ENCODE data around the gene USP20. TPM values are rescaled to one million over a fixed set of nuclear protein-coding genes. Genes with fewer than 3 reads are reported as not detected.

Gene USP20
- total and polyA plus RNA-seq, 12 donors, result 8.3 to 73.4 (median 34.5) TPM

GRCh38 chr9:129902740-129903134, 67.5 kb downstream of the USP20 start:
- 90 to 94% (median 93%) methylated on average over 8 of the region's 8 CpGs for WGBS, 4 donors
- no peak overlapping the region for H3K27ac ChIP-seq
- no peak for TF ChIP-seq POLR2A (IDR thresholded peaks at IDR 0.05)
- TF ChIP-seq, protein P1, sequence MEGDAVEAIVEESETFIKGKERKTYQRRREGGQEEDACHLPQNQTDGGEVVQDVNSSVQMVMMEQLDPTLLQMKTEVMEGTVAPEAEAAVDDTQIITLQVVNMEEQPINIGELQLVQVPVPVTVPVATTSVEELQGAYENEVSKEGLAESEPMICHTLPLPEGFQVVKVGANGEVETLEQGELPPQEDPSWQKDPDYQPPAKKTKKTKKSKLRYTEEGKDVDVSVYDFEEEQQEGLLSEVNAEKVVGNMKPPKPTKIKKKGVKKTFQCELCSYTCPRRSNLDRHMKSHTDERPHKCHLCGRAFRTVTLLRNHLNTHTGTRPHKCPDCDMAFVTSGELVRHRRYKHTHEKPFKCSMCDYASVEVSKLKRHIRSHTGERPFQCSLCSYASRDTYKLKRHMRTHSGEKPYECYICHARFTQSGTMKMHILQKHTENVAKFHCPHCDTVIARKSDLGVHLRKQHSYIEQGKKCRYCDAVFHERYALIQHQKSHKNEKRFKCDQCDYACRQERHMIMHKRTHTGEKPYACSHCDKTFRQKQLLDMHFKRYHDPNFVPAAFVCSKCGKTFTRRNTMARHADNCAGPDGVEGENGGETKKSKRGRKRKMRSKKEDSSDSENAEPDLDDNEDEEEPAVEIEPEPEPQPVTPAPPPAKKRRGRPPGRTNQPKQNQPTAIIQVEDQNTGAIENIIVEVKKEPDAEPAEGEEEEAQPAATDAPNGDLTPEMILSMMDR (IDR thresholded peaks at IDR 0.05), result no peak
- intact Hi-C loops (cut with DNase I), result no loop called here
- no peak overlapping the region for H3K4me3 ChIP-seq
- no peaks in the 10 kb centered on the region for H3K27me3 ChIP-seq
- peaks cover 0 to 17% of the 10 kb centered on the region in 2 donors for H3K36me3 ChIP-seq (replicated peaks in 1 of 2)
- H3K4me1 ChIP-seq (replicated peaks in 1 of 2), result no peaks in the 10 kb centered on the region
- no peaks in the 10 kb centered on the region for H3K9me3 ChIP-seq (replicated peaks in 1 of 3)
- DNase-seq, result no peak

GRCh38 chr9:129904734-129905133, 69.5 kb downstream of the USP20 start:
- H3K9me3 ChIP-seq (replicated peaks in 1 of 3), result no peaks in the 10 kb centered on the region
- H3K27me3 ChIP-seq, result no peaks in the 10 kb centered on the region
- intact Hi-C loops (cut with DNase I), result no loop called here
- WGBS, 4 donors, result 95 to 98% (median 97%) methylated on average over 4 of the region's 4 CpGs
- no peak overlapping the region for H3K4me3 ChIP-seq
- H3K4me1 ChIP-seq (replicated peaks in 1 of 2), result no peaks in the 10 kb centered on the region
- TF ChIP-seq, protein P1 (IDR thresholded peaks at IDR 0.05), result no peak
- no peak for TF ChIP-seq POLR2A (IDR thresholded peaks at IDR 0.05)
- no peak for DNase-seq
- H3K36me3 ChIP-seq (replicated peaks in 1 of 2), result peaks cover 0 to 11% of the 10 kb centered on the region in 2 donors
- H3K27ac ChIP-seq, result no peak overlapping the region

GRCh38 chr9:129906298-129906697, 71.0 kb downstream of the USP20 start:
- Histone ChIP-seq H3K9me3 (replicated peaks in 1 of 3) (no peaks in the 10 kb centered on the region), H3K36me3 (replicated peaks in 1 of 2) (peaks cover 0 to 3% of the 10 kb centered on the region in 2 donors), H3K27me3 (no peaks in the 10 kb centered on the region), H3K27ac (no peak overlapping the region), H3K4me3 (no peak overlapping the region), H3K4me1 (replicated peaks in 1 of 2) (peaks cover 0 to 3% of the 10 kb centered on the region in 2 donors)
- no peak for DNase-seq
- no peak for TF ChIP-seq POLR2A (IDR thresholded peaks at IDR 0.05)
- TF ChIP-seq, protein P1 (IDR thresholded peaks at IDR 0.05), result no peak
- intact Hi-C loops (cut with DNase I), result no loop called here
- 93 to 100% (median 95%) methylated on average over 4 of the region's 4 CpGs for WGBS, 4 donors

- peaks cover 0 to 3% of the 10 kb centered on the region in 2 donors for H3K36me3 ChIP-seq (replicated peaks in 1 of 2)
- no peak overlapping the region for H3K4me3 ChIP-seq
- peaks cover 0 to 3% of the 10 kb centered on the region in 2 donors for H3K4me1 ChIP-seq (replicated peaks in 1 of 2)
- 87 to 97% (median 95%) methylated on average over 4 of the region's 4 CpGs for WGBS, 4 donors
- intact Hi-C loops (cut with DNase I), result no loop called here
- no peak for TF ChIP-seq POLR2A (IDR thresholded peaks at IDR 0.05)
- TF ChIP-seq, protein P1 (IDR thresholded peaks at IDR 0.05), result no peak
- no peaks in the 10 kb centered on the region for H3K27me3 ChIP-seq
- no peak overlapping the region for H3K27ac ChIP-seq
- no peaks in the 10 kb centered on the region for H3K9me3 ChIP-seq (replicated peaks in 1 of 3)
- no peak for DNase-seq
These were observed 71.9 kb downstream of the USP20 start for GRCh38 chr9:129907201-129907600.
